ENCODE measurements around the gene RPE65.
"Not testable (repeated sequence)": the region's sequence is repeated elsewhere in the genome, so short reads cannot be mapped to it uniquely, and the experiment has no call there.

- not testable (repeated sequence) for TF ChIP-seq CTCF (IDR thresholded peaks at IDR 0.05); TCF7L2 (IDR thresholded peaks at IDR 0.05; ENCODE audit: low read depth, low read length)
These were observed 63.8 kb downstream of the RPE65 start for GRCh38 chr1:68385798-68386524.
